NCI-H510A treated with DMSO at 0.1 percent for 48 hours (cell line): ENCODE measurements around the gene SEMA5A.
"Not testable (repeated sequence)": the region's sequence is repeated elsewhere in the genome, so short reads cannot be mapped to it uniquely, and the experiment has no call there.

Experiments used
- DNase-seq: peaks from one replicate; lab custom pipeline; 2025; lab: John Stamatoyannopoulos, UW

The SEMA5A gene

GRCh38 chr5:9354336-9355081 lies 191.4 kb downstream of the SEMA5A start:
- no peak for DNase-seq

GRCh38 chr5:9353048-9353447 lies 192.8 kb downstream of the SEMA5A start:
- not testable (repeated sequence) for DNase-seq

GRCh38 chr5:9351546-9351945 lies 194.3 kb downstream of the SEMA5A start:
- DNase-seq: no peak

- DNase-seq: no peak
These were observed 195.5 kb downstream of the SEMA5A start for GRCh38 chr5:9350301-9350797.

GRCh38 chr5:9348401-9348996 lies 197.4 kb downstream of the SEMA5A start:
- no peak for DNase-seq

- DNase-seq: no peak
These were observed 198.2 kb downstream of the SEMA5A start for GRCh38 chr5:9347541-9348295.

GRCh38 chr5:9347032-9347431 lies 198.8 kb downstream of the SEMA5A start:
- DNase-seq: no peak

GRCh38 chr5:9344751-9345240 lies 201.1 kb downstream of the SEMA5A start:
- DNase-seq: peak; percentile 95

GRCh38 chr5:9343146-9343850 lies 202.6 kb downstream of the SEMA5A start:
- DNase-seq: peak; percentile 19

GRCh38 chr5:9342161-9342787 lies 203.6 kb downstream of the SEMA5A start:
- peak; percentile 46 for DNase-seq

GRCh38 chr5:9340085-9340484 lies 205.8 kb downstream of the SEMA5A start:
- no peak for DNase-seq

- no peak for DNase-seq
These were observed 206.6 kb downstream of the SEMA5A start for GRCh38 chr5:9339206-9339818.

- no peak for DNase-seq
These were observed 207.1 kb downstream of the SEMA5A start for GRCh38 chr5:9338796-9339195.

GRCh38 chr5:9337928-9338595 lies 207.8 kb downstream of the SEMA5A start:
- no peak for DNase-seq

GRCh38 chr5:9335754-9336495 lies 209.9 kb downstream of the SEMA5A start:
- DNase-seq: no peak

GRCh38 chr5:9335269-9335668 lies 210.6 kb downstream of the SEMA5A start:
- no peak for DNase-seq

- no peak for DNase-seq
These were observed 213.8 kb downstream of the SEMA5A start for GRCh38 chr5:9332026-9332425.

GRCh38 chr5:9331372-9331771 lies 214.5 kb downstream of the SEMA5A start:
- no peak for DNase-seq

- DNase-seq: no peak
These were observed 216.8 kb downstream of the SEMA5A start for GRCh38 chr5:9329125-9329524.

- DNase-seq: no peak
These were observed 220.3 kb downstream of the SEMA5A start for GRCh38 chr5:9325549-9325948.
